Cardiac muscle cell (in vitro differentiated cells and primary cell): ENCODE data around the gene POMT1. TPM values are rescaled to one million over a fixed set of nuclear protein-coding genes. Genes with fewer than 3 reads are reported as not detected.
"Not testable (repeated sequence)": the region's sequence is repeated elsewhere in the genome, so short reads cannot be mapped to it uniquely, and the experiment has no call there.

Source experiments
- DNase-seq, 2 donors: peaks; one replicate each; pipeline versions ENCODE4 v3.0.0 to v3.0.0-alpha.2; 2010 to 2017; ENCODE audit warnings: low read depth in 1 of 2, low spot score in 1 of 2
- H3K27ac ChIP-seq: fragments of 200-600 bp; sonication (generic); 2 replicates; pipeline ENCODE4 v1.5.1; 2016
- H3K27me3 ChIP-seq: fragments of 200-600 bp; sonication (generic); 2 replicates; pipeline ENCODE4 v1.6.0; 2016; ENCODE audit warnings: control low read depth
- H3K36me3 ChIP-seq: fragments of 200-600 bp; sonication (generic); 2 replicates; pipeline ENCODE4 v1.5.1; 2016; ENCODE audit warnings: control low read depth
- H3K4me1 ChIP-seq: fragments of 200-600 bp; sonication (generic); 2 replicates; pipeline ENCODE4 v1.8.1; 2017; ENCODE audit warnings: low read depth, mild to moderate bottlenecking, mixed run types
- H3K4me3 ChIP-seq: fragments of 200-600 bp; sonication (generic); 2 replicates; pipeline ENCODE4 v1.5.1; 2016; ENCODE audit warnings: mild to moderate bottlenecking
- H3K9me3 ChIP-seq: fragments of 200-600 bp; sonication (generic); 2 replicates; pipeline ENCODE4 v1.5.1; 2017; ENCODE audit warnings: low read depth, mild to moderate bottlenecking, control low read depth
- polyA plus RNA-seq: library from polyadenylated mRNA; unstranded; fragments of >200 nt; fragmentation: Nextera tagmentation; extraction: Ambion mirVana; gene quantifications from 2 replicates; pipeline ENCODE4 v1.2.1, GENCODE V29; 2016
- total RNA-seq: library from RNA; depleted of rRNA; stranded (reverse); fragments of >200 nt; gene quantifications from 2 replicates; pipeline ENCODE4 v1.2.3, GENCODE V29; 2016
- TF ChIP-seq, protein P1 (sequence below): IDR thresholded peaks from 2 replicates; pipeline ENCODE4 v1.5.1; 2012; ENCODE audit warnings: low read depth, mild to moderate bottlenecking, low read length

The POMT1 gene
- total and polyA plus RNA-seq, 2 experiments from 2014 or later, result 37.4 to 55.0 TPM

DNA sequence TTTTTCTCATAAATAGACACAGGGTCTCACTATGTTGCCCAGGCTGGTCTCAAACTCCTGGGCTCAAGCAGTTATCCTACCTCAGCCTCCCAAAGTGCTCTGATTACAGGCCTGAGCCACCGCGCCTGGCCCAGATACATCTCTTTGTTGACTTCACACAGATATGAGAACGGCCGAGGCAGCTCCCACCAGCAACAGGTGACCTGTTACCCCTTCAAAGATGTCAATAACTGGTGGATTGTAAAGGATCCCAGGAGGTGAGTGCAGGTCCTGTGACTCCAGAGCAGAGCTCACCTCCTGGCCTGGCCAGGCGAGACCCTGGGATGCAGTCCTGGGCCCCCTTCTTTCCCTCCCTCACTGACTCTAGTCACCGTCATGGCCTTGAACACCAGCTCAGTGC is 9.2 kb downstream of the POMT1 start:
- H3K9me3 ChIP-seq, result no peaks in the 10 kb centered on the region
- no peaks in the 10 kb centered on the region for H3K4me1 ChIP-seq
- H3K36me3 ChIP-seq, result peaks cover 40% of the 10 kb centered on the region
- no peak overlapping the region for H3K27ac ChIP-seq
- H3K4me3 ChIP-seq, result no peak overlapping the region
- DNase-seq, result no peak
- TF ChIP-seq, protein P1, sequence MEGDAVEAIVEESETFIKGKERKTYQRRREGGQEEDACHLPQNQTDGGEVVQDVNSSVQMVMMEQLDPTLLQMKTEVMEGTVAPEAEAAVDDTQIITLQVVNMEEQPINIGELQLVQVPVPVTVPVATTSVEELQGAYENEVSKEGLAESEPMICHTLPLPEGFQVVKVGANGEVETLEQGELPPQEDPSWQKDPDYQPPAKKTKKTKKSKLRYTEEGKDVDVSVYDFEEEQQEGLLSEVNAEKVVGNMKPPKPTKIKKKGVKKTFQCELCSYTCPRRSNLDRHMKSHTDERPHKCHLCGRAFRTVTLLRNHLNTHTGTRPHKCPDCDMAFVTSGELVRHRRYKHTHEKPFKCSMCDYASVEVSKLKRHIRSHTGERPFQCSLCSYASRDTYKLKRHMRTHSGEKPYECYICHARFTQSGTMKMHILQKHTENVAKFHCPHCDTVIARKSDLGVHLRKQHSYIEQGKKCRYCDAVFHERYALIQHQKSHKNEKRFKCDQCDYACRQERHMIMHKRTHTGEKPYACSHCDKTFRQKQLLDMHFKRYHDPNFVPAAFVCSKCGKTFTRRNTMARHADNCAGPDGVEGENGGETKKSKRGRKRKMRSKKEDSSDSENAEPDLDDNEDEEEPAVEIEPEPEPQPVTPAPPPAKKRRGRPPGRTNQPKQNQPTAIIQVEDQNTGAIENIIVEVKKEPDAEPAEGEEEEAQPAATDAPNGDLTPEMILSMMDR, result no peak
- no peaks in the 10 kb centered on the region for H3K27me3 ChIP-seq

DNA sequence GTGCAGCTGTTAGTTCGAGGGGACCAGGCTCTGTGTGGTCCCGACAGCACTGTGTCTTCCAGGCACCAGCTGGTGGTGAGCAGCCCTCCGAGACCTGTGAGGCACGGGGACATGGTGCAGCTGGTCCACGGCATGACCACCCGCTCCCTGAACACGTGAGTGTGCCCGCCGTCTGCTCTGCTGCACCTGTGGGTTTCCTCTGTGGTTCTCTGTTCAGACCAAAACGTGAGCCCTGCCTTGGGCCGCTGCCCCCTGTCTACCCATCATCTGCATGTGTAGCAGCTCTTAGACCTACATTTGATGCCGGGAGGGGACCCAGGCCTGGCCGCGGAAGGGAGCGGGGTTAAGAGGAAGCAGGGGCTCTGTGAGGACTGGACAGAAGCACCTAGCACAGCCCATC is 10.5 kb downstream of the POMT1 start:
- no peak overlapping the region for H3K4me3 ChIP-seq
- H3K36me3 ChIP-seq, result peaks cover 43% of the 10 kb centered on the region
- DNase-seq, result no peak
- no peaks in the 10 kb centered on the region for H3K9me3 ChIP-seq
- H3K27ac ChIP-seq, result no peak overlapping the region
- no peaks in the 10 kb centered on the region for H3K27me3 ChIP-seq
- TF ChIP-seq, protein P1, result no peak
- H3K4me1 ChIP-seq, result peaks cover 7% of the 10 kb centered on the region

DNA sequence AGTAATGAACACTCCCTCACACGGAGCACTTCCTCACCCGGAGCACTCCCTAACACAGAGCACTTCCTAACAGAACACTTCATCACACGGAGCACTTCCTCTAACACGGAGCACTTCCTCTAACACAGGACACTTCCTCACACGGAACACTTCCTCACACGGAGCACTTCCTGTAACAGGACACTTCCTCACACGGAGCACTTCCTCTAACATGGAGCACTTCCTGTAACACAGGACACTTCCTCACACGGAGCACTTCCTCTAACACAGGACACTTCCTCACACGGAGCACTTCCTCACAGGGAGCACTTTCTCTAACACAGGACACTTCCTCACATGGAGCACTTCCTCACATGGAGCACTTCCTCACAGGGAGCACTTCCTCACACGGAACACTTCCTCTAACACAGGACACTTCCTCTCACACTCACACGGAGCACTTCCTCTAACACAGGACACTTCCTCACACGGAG is 12.9 kb downstream of the POMT1 start:
- peaks cover 56% of the 10 kb centered on the region for H3K36me3 ChIP-seq
- not testable (repeated sequence) for H3K9me3 ChIP-seq, H3K4me1 ChIP-seq, DNase-seq, H3K27ac ChIP-seq, H3K4me3 ChIP-seq, H3K27me3 ChIP-seq

DNA sequence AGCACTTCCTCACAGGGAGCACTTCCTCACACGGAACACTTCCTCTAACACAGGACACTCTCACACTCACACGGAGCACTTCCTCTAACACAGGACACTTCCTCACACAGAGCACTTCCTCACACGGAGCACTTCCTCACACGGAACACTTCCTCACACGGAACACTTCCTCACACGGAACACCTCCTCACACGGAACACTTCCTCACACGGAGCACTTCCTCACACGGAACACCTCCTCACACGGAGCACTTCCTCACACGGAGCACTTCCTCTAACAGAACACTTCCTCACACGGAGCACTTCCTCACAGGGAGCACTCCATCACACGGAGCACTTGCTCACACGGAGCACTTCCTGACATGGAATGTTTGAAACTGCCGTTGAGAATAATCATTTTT is 13.4 kb downstream of the POMT1 start:
- Histone ChIP-seq H3K9me3 (no peaks in the 10 kb centered on the region), H3K36me3 (peaks cover 54% of the 10 kb centered on the region), H3K4me1 (peaks cover 8% of the 10 kb centered on the region), H3K27ac (no peak overlapping the region), H3K4me3 (no peak overlapping the region), H3K27me3 (no peaks in the 10 kb centered on the region)
- TF ChIP-seq, protein P1, result no peak
- no peak for DNase-seq

DNA sequence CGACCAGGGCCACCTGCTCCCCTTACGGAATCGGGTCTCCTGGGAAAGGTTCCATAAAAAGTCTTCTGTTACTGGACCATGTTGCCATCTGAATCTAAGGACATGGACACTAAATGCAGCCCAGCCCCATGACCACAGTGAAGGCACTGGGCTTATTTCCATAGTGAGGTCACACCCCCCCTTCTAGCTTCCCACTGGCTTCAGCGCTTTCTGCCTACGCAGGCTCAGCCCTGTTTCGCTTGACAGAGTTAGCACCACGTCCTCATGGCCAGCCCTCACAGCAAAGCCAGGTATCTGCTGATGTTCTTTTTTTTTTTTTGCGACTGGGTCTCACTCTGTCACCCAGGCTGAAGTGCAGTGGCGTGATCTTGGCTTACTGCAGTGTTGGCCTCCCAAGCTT is 14.2 kb downstream of the POMT1 start:
- Histone ChIP-seq H3K4me3 (no peak overlapping the region), H3K27ac (no peak overlapping the region), H3K36me3 (peaks cover 51% of the 10 kb centered on the region), H3K9me3 (no peaks in the 10 kb centered on the region), H3K27me3 (no peaks in the 10 kb centered on the region), H3K4me1 (peaks cover 8% of the 10 kb centered on the region)
- TF ChIP-seq, protein P1, result no peak
- no peak for DNase-seq

DNA sequence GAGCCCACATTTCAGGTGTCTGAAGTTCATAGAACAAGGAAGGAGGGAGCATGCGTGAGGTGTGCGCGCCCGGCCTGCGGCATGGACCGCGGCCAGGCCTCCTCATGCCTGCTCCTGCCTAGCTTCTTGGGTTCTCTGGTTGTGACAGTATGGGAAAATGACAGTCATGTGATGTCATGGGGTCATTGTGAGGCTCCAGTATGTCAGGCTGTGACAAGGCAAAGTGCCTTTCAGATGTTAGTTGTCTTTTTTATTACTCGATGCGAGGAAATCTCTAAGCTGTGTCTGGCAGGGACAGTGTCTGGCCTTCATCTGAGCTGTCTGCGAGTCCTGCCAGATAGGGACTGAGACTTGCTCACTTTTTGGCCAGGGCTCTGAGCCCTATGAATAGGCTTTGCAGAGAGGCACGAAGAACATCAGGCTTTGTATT is 15.1 kb downstream of the POMT1 start:
- peak overlapping the region; percentile 82 for H3K27ac ChIP-seq
- H3K36me3 ChIP-seq, result peaks cover 49% of the 10 kb centered on the region
- H3K9me3 ChIP-seq, result no peaks in the 10 kb centered on the region
- peak in 1 of 2 donors; percentile 50 for DNase-seq
- no peak overlapping the region for H3K4me3 ChIP-seq
- TF ChIP-seq, protein P1, result no peak
- no peaks in the 10 kb centered on the region for H3K27me3 ChIP-seq
- H3K4me1 ChIP-seq, result peaks cover 8% of the 10 kb centered on the region
